ENCODE measurements around the gene DRC1.

- TF ChIP-seq POLR2A (IDR thresholded peaks at IDR 0.05) (no peak), CTCF (IDR thresholded peaks at IDR 0.05) (no peak)
Measured at GRCh38 chr2:26424221-26424620, 22.5 kb downstream of the DRC1 start.
